NB4 (cell line): ENCODE data around the gene TAC4.

Source experiments
- DNase-seq: peaks from one replicate; pipeline ENCODE4 v3.0.0; 2010; ENCODE audit warnings: low read depth
- H3K4me3 ChIP-seq: one replicate; pipeline ENCODE4 v1.5.1; 2011; ENCODE audit warnings: mild to moderate bottlenecking, low read depth, low read length, moderate library complexity
- CTCF ChIP-seq: IDR thresholded peaks from one replicate; pipeline ENCODE4 v1.5.1; 2012; ENCODE audit warnings: low read depth, low read length
- MAX ChIP-seq: IDR thresholded peaks from 2 replicates; pipeline ENCODE4 v1.6.1; 2011; ENCODE audit warnings: low read depth, low read length
- MYC ChIP-seq: IDR thresholded peaks from 2 replicates; pipeline ENCODE4 v1.6.1; 2011; ENCODE audit warnings: low read depth, low read length
- POLR2A ChIP-seq: IDR thresholded peaks from 2 replicates; pipeline ENCODE4 v1.6.1; 2011; ENCODE audit warnings: mild to moderate bottlenecking; ENCODE audit not compliant: insufficient read length; ENCODE audit errors: extremely low read depth

The TAC4 gene

GRCh38 chr17:49836111-49837030, 11.5 kb downstream of the TAC4 start:
- no peak for TF ChIP-seq POLR2A
- TF ChIP-seq CTCF: no peak
- TF ChIP-seq MAX: no peak
- TF ChIP-seq MYC: no peak
- no peak for DNase-seq
- no peak overlapping the region for H3K4me3 ChIP-seq

GRCh38 chr17:49835472-49835871, 12.4 kb downstream of the TAC4 start:
- H3K4me3 ChIP-seq: no peak overlapping the region
- TF ChIP-seq MAX: no peak
- TF ChIP-seq MYC: no peak
- TF ChIP-seq CTCF: no peak
- no peak for TF ChIP-seq POLR2A
- DNase-seq: no peak

- H3K4me3 ChIP-seq: no peak overlapping the region
- no peak for DNase-seq
- TF ChIP-seq POLR2A: no peak
- no peak for TF ChIP-seq MAX
Observed at GRCh38 chr17:49834118-49834743, 13.6 kb downstream of the TAC4 start.

GRCh38 chr17:49832840-49833599, 14.8 kb downstream of the TAC4 start:
- no peak for DNase-seq
- no peak overlapping the region for H3K4me3 ChIP-seq
- no peak for TF ChIP-seq MYC
- no peak for TF ChIP-seq POLR2A
- no peak for TF ChIP-seq MAX
- TF ChIP-seq CTCF: no peak

GRCh38 chr17:49830605-49831004, 17.3 kb downstream of the TAC4 start:
- TF ChIP-seq CTCF (no peak), MYC (no peak), POLR2A (no peak), MAX (no peak)
- DNase-seq: no peak
- H3K4me3 ChIP-seq: no peak overlapping the region
